ENCODE results near the gene KRT82.

DNA sequence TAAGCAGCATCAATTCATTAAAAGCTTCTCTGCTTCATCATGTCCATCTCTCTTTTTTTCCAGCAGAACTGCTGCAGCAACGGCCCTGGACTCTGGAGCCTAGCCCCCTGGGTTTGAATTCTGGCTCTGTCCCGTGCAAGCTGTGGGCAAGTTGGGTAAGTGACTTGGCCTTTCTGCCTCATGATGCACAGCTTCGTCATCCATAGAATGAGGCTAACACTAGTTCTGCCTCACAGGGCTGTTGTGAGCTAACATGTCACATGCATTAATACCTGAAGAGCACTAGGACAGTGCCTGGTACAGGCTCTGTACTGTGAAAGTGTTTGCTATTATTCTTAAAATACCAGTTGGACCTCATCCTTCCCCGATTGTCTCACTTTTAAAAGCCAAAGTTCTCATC lies 4.2 kb downstream of the KRT82 start:
- TF ChIP-seq POLR2AphosphoS5 (IDR thresholded peaks at IDR 0.05), result no peak
- TF ChIP-seq, protein P1, sequence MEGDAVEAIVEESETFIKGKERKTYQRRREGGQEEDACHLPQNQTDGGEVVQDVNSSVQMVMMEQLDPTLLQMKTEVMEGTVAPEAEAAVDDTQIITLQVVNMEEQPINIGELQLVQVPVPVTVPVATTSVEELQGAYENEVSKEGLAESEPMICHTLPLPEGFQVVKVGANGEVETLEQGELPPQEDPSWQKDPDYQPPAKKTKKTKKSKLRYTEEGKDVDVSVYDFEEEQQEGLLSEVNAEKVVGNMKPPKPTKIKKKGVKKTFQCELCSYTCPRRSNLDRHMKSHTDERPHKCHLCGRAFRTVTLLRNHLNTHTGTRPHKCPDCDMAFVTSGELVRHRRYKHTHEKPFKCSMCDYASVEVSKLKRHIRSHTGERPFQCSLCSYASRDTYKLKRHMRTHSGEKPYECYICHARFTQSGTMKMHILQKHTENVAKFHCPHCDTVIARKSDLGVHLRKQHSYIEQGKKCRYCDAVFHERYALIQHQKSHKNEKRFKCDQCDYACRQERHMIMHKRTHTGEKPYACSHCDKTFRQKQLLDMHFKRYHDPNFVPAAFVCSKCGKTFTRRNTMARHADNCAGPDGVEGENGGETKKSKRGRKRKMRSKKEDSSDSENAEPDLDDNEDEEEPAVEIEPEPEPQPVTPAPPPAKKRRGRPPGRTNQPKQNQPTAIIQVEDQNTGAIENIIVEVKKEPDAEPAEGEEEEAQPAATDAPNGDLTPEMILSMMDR (IDR thresholded peaks at IDR 0.05), result no peak

Measured in transverse colon (tissue), 4 donors.